Measurements from ENCODE around the gene GPR15.

DNA sequence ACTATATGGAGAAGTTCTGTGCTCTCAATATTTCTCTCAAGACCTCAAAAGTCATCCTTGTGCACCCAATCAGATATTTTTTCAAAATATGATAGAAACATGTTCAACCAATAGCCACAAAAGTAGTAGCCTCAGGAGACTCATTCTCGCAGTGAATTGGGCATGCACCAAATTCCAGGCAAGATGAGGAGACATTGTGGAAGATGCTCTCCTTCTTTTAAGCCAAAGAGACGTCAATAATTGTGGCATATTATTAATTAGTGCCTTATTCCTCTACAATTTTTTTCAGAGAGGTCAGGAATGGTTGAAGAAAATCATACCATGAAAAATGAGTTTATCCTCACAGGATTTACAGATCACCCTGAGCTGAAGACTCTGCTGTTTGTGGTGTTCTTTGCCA, 34.4 kb upstream of the GPR15 start, which contains the start of gene OR5K2:
- TF ChIP-seq, protein P1, sequence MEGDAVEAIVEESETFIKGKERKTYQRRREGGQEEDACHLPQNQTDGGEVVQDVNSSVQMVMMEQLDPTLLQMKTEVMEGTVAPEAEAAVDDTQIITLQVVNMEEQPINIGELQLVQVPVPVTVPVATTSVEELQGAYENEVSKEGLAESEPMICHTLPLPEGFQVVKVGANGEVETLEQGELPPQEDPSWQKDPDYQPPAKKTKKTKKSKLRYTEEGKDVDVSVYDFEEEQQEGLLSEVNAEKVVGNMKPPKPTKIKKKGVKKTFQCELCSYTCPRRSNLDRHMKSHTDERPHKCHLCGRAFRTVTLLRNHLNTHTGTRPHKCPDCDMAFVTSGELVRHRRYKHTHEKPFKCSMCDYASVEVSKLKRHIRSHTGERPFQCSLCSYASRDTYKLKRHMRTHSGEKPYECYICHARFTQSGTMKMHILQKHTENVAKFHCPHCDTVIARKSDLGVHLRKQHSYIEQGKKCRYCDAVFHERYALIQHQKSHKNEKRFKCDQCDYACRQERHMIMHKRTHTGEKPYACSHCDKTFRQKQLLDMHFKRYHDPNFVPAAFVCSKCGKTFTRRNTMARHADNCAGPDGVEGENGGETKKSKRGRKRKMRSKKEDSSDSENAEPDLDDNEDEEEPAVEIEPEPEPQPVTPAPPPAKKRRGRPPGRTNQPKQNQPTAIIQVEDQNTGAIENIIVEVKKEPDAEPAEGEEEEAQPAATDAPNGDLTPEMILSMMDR (IDR thresholded peaks at IDR 0.05): no peak
- TF ChIP-seq POLR2A (IDR thresholded peaks at IDR 0.05): no peak
